ENCODE results near the gene ATP5MK.
"Not testable (repeated sequence)": the region's sequence is repeated elsewhere in the genome, so short reads cannot be mapped to it uniquely, and the experiment has no call there.

GRCh38 chr10:103359493-103359892 is 36.8 kb downstream of the ATP5MK start:
- TF ChIP-seq EZH2 (IDR thresholded peaks at IDR 0.05; ENCODE audit: insufficient read depth, poor library complexity, severe bottlenecking); EZH2phosphoT487 (IDR thresholded peaks at IDR 0.05; ENCODE audit: insufficient read depth, low read depth): not testable (repeated sequence)
